ENCODE results near the gene COPZ2. TPM values are rescaled to one million over a fixed set of nuclear protein-coding genes. Genes with fewer than 3 reads are reported as not detected.
"Not testable (repeated sequence)": the region's sequence is repeated elsewhere in the genome, so short reads cannot be mapped to it uniquely, and the experiment has no call there.

COPZ2 gene
- polyA plus RNA-seq, 5 donors: 18.2 to 35.3 (median 23.4) TPM

GRCh38 chr17:47989159-47989558 lies 48.4 kb downstream of the COPZ2 start:
- no peak for DNase-seq

- not testable (repeated sequence) for DNase-seq
Observed at GRCh38 chr17:47988445-47988844, 49.2 kb downstream of the COPZ2 start.

- DNase-seq: peak; percentile 31 to 36
Observed at GRCh38 chr17:47987240-47987835, 50.3 kb downstream of the COPZ2 start.

- no peak for DNase-seq
Observed at GRCh38 chr17:47986520-47986919, 51.1 kb downstream of the COPZ2 start.

- DNase-seq: no peak
Observed at GRCh38 chr17:47983492-47984223, 53.9 kb downstream of the COPZ2 start.

- no peak for DNase-seq
Observed at GRCh38 chr17:47982645-47983390, 54.8 kb downstream of the COPZ2 start.

- no peak for DNase-seq
Observed at GRCh38 chr17:47982091-47982617, 55.4 kb downstream of the COPZ2 start.

GRCh38 chr17:47981462-47981861 lies 56.1 kb downstream of the COPZ2 start:
- no peak for DNase-seq

GRCh38 chr17:47980541-47980940 lies 57.1 kb downstream of the COPZ2 start:
- no peak for DNase-seq

- DNase-seq: peak in 1 of 2 donors; percentile 36
Observed at GRCh38 chr17:47978324-47978723, 59.3 kb downstream of the COPZ2 start.

Other genes with a start within 250 kb of the COPZ2 start
- gene OSBPL7, start 216.0 kb downstream of the COPZ2 start, polyA plus RNA-seq (ENCODE audit: insufficient read depth in 1 of 5, insufficient read length in 5 of 5, low replicate concordance in 1 of 5): 10 to 100 TPM; 12.1 to 21.8 (median 17.5) TPM
- gene MRPL10, start 206.3 kb downstream of the COPZ2 start, polyA plus RNA-seq (ENCODE audit: insufficient read depth in 1 of 5, insufficient read length in 5 of 5, low replicate concordance in 1 of 5): 10 to 100 TPM; 45.2 to 51.7 (median 49.0) TPM
- gene LRRC46, start 206.1 kb downstream of the COPZ2 start, polyA plus RNA-seq (ENCODE audit: insufficient read depth in 1 of 5, insufficient read length in 5 of 5, low replicate concordance in 1 of 5): 10 to 100 TPM in 3 of 5 donors, 1 to 10 TPM in 2; 3.7 to 19.3 (median 12.8) TPM
- 10 to 100 TPM; 32.5 to 52.4 (median 41.7) TPM for gene SCRN2, start 196.5 kb downstream of the COPZ2 start, polyA plus RNA-seq (ENCODE audit: insufficient read depth in 1 of 5, insufficient read length in 5 of 5, low replicate concordance in 1 of 5)
- 1 to 10 TPM; 3.5 to 6.3 (median 4.3) TPM for gene SP6, start 186.6 kb downstream of the COPZ2 start, polyA plus RNA-seq (ENCODE audit: insufficient read depth in 1 of 5, insufficient read length in 5 of 5, low replicate concordance in 1 of 5)
- gene SP2, start 141.6 kb downstream of the COPZ2 start, polyA plus RNA-seq (ENCODE audit: insufficient read depth in 1 of 5, insufficient read length in 5 of 5, low replicate concordance in 1 of 5): 10 to 100 TPM; 19.9 to 24.5 (median 21.0) TPM
- gene PNPO, start 96.2 kb downstream of the COPZ2 start, polyA plus RNA-seq (ENCODE audit: insufficient read depth in 1 of 5, insufficient read length in 5 of 5, low replicate concordance in 1 of 5): 10 to 100 TPM in 3 of 5 donors, 1 to 10 TPM in 2; 9.2 to 13.3 (median 11.2) TPM
- gene PRR15L, start 79.9 kb downstream of the COPZ2 start, polyA plus RNA-seq (ENCODE audit: insufficient read depth in 1 of 5, insufficient read length in 5 of 5, low replicate concordance in 1 of 5): 10 to 100 TPM; 31.5 to 44.8 (median 39.9) TPM
- 100 to 1,000 TPM; 141 to 179 (median 149) TPM for gene CDK5RAP3, start 66.7 kb downstream of the COPZ2 start, polyA plus RNA-seq (ENCODE audit: insufficient read depth in 1 of 5, insufficient read length in 5 of 5, low replicate concordance in 1 of 5)
- gene NFE2L1, start 10.6 kb upstream of the COPZ2 start, polyA plus RNA-seq (ENCODE audit: insufficient read depth in 1 of 5, insufficient read length in 5 of 5, low replicate concordance in 1 of 5): 100 to 1,000 TPM; 102 to 127 (median 120) TPM
- gene CBX1, start 63.7 kb upstream of the COPZ2 start, polyA plus RNA-seq (ENCODE audit: insufficient read depth in 1 of 5, insufficient read length in 5 of 5, low replicate concordance in 1 of 5): 100 to 1,000 TPM; 147 to 188 (median 168) TPM
- 10 to 100 TPM; 11.4 to 14.8 (median 13.3) TPM for gene SNX11, start 70.0 kb upstream of the COPZ2 start, polyA plus RNA-seq (ENCODE audit: insufficient read depth in 1 of 5, insufficient read length in 5 of 5, low replicate concordance in 1 of 5)

Measured in right lung (tissue), 5 donors.